Ascending aorta (tissue), 2 donors: ENCODE measurements around the gene C7. TPM values are rescaled to one million over a fixed set of nuclear protein-coding genes. Genes with fewer than 3 reads are reported as not detected.

Source experiments
- DNase-seq, 2 donors: peaks; one replicate each; pipeline ENCODE4 v3.0.0-alpha.2; 2019; ENCODE audit warnings: low spot score in 2 of 2
- H3K27ac ChIP-seq, 2 donors: fragments of 200-600 bp; sonication (generic); one replicate each; pipeline ENCODE4 v1.5.1; 2016 to 2017; ENCODE audit warnings: mild to moderate bottlenecking in 1 of 2
- H3K27me3 ChIP-seq: fragments of 200-600 bp; sonication (generic); one replicate; pipeline ENCODE4 v1.5.1; 2017
- H3K36me3 ChIP-seq, 2 donors: fragments of 200-600 bp; sonication (generic); one replicate each; pipeline ENCODE4 v1.5.1; 2016
- H3K4me1 ChIP-seq, 2 donors: fragments of 200-600 bp; sonication (generic); one replicate each; pipeline ENCODE4 v1.5.1; 2016 to 2017; ENCODE audit warnings: mild to moderate bottlenecking in 1 of 2
- H3K4me3 ChIP-seq, 2 donors: fragments of 200-600 bp; sonication (generic); one replicate each; pipeline ENCODE4 v1.5.1; 2016 to 2017; ENCODE audit warnings: mild to moderate bottlenecking in 1 of 2
- H3K9me3 ChIP-seq, 2 donors: fragments of 200-600 bp; sonication (generic); one replicate each; pipeline ENCODE4 v1.5.1; 2016
- intact Hi-C: fragments of 100-400 bp; cut with DNase I; formaldehyde crosslinking; loops from one replicate; pipeline ENCODE4 v1.15.1; 2023
- total RNA-seq: library from RNA; depleted of rRNA; stranded (reverse); fragments of >200 nt; gene quantifications from one replicate; pipeline ENCODE4 v1.1.0, GENCODE V29; 2016
- TF ChIP-seq, protein P1 (sequence below), 3 experiments: fragments of 200-600 bp in 2 of 3; fragments of 450-650 bp in 1 of 3; sonication (generic) in 2 of 3; IDR thresholded peaks; one replicate each; pipeline ENCODE4 v1.5.1; 2016 to 2019; ENCODE audit warnings: antibody characterized with exemption in 3 of 3, mild to moderate bottlenecking in 1 of 3, moderate library complexity in 1 of 3

C7 gene
- total RNA-seq, 1 donor from 2014 or later = 179 TPM

DNA sequence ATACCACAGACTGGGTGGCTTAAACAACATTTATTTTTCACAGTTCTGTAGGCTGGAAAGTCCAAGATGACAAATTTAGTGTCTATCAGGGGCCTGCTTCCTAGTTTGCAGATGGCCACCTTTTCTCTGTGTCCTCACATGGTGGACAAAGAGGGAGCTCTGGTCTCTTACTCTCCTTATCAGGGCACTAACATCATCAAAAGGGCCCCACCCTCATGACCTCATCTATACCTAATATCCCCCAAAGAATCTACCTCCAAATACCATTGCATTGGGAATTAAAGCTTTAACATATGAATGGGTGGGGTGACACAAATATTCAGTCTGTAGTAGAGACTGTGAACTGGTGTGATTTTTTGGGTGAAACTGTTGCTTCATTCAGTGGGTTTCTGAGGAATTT, 78.1 kb downstream of the C7 start:
- Histone ChIP-seq H3K9me3 (peaks cover 0 to 4% of the 10 kb centered on the region in 2 donors), H3K4me1 (peaks cover 0 to 17% of the 10 kb centered on the region in 2 donors), H3K27me3 (no peaks in the 10 kb centered on the region), H3K4me3 (no peak overlapping the region), H3K27ac (no peak overlapping the region), H3K36me3 (no peaks in the 10 kb centered on the region)
- TF ChIP-seq, protein P1, sequence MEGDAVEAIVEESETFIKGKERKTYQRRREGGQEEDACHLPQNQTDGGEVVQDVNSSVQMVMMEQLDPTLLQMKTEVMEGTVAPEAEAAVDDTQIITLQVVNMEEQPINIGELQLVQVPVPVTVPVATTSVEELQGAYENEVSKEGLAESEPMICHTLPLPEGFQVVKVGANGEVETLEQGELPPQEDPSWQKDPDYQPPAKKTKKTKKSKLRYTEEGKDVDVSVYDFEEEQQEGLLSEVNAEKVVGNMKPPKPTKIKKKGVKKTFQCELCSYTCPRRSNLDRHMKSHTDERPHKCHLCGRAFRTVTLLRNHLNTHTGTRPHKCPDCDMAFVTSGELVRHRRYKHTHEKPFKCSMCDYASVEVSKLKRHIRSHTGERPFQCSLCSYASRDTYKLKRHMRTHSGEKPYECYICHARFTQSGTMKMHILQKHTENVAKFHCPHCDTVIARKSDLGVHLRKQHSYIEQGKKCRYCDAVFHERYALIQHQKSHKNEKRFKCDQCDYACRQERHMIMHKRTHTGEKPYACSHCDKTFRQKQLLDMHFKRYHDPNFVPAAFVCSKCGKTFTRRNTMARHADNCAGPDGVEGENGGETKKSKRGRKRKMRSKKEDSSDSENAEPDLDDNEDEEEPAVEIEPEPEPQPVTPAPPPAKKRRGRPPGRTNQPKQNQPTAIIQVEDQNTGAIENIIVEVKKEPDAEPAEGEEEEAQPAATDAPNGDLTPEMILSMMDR (IDR thresholded peaks at IDR 0.05) = no peak
- intact Hi-C loops = no loop called here
- DNase-seq = no peak

DNA sequence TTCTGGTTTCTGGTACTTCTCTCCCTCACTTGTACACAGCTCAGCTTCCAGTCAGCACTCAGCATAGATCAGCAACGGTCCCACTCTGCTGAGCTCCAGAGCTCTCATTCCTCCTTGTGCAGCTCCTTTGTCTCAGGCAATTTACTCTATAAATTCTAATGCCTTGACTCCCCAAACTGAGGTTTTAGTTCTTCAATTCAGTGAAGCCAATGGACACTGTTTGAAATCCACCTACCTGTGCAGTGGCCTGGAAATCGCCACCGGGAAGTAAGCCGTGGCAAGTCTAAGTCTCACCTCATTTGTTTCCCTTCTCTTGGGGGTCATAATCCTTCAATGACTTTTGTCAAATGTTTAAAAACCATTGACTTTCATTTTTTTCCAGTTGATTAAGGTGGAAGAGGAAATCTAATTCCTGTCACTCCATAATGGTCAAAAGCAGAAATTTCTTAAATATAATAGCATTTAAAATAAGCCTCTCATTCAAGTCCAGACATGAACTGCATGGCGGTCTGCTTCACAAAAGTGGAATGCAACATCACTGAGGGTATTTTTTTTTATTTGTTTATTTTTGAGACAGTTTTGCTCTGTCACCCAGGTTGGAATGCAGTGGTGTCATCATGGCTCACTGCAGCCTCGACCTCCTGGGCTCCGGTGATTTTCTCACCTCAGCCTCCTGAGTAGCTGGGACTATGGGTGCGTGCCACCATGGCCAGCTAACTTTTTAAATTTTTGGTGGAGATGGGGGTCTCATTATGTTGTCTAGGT, 79.6 kb downstream of the C7 start:
- Histone ChIP-seq H3K4me1 (peaks cover 0 to 19% of the 10 kb centered on the region in 2 donors), H3K36me3 (no peaks in the 10 kb centered on the region), H3K27me3 (no peaks in the 10 kb centered on the region), H3K9me3 (peaks cover 0 to 4% of the 10 kb centered on the region in 2 donors), H3K4me3 (no peak overlapping the region), H3K27ac (no peak overlapping the region)
- no peak for DNase-seq
- TF ChIP-seq, protein P1 (IDR thresholded peaks at IDR 0.05) = no peak
- intact Hi-C loops = no loop called here

DNA sequence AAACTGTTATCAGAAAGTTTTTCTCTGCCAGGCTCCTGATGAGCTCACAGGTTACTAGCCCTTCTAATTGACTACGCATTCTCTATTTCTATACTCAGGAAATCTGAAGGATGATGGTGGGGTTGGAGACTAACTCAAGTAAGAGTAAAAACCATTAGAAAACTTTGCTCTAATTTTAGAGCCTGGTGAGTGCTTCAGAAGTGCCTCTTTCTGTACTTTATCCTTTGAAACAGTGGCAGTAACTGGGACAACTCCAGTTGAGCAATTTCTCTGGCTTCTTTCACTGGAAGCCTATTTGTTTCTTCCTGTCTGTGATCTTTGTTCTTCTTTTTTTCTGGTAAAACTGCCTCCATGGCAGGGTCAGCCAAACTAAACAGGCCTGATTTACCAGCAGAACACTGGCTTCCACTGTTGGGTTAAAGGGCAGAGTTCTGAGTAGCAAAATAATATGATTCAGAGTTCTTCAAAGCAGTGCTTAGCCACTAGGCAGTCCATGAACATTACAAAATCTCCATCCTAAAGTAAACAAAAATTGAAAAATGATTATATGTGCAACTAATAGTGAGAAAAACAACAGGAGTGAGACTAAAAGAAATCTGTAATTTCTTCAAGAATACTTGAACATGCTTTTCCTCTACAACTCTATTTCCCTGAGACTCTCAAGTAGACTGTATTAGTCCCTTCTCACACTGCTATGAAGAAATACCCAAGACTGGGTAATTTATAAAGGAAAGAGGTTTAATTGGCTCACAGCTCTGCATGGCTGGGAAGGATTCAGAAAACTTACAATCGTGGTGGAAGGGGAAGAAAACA, 82.1 kb downstream of the C7 start:
- Histone ChIP-seq H3K27ac (peak overlapping the region; percentile 66 to 80), H3K4me3 (no peak overlapping the region), H3K9me3 (peaks cover 0 to 4% of the 10 kb centered on the region in 2 donors), H3K27me3 (no peaks in the 10 kb centered on the region), H3K4me1 (peaks cover 0 to 19% of the 10 kb centered on the region in 2 donors), H3K36me3 (no peaks in the 10 kb centered on the region)
- intact Hi-C loops = loop anchor here (2.0 kb wide), 1 partner anchor 201 kb away; no protein-coding TSS in a partner anchor
- TF ChIP-seq, protein P1 (IDR thresholded peaks at IDR 0.05) = no peak
- peak in 1 of 2 donors; percentile 88 for DNase-seq

DNA sequence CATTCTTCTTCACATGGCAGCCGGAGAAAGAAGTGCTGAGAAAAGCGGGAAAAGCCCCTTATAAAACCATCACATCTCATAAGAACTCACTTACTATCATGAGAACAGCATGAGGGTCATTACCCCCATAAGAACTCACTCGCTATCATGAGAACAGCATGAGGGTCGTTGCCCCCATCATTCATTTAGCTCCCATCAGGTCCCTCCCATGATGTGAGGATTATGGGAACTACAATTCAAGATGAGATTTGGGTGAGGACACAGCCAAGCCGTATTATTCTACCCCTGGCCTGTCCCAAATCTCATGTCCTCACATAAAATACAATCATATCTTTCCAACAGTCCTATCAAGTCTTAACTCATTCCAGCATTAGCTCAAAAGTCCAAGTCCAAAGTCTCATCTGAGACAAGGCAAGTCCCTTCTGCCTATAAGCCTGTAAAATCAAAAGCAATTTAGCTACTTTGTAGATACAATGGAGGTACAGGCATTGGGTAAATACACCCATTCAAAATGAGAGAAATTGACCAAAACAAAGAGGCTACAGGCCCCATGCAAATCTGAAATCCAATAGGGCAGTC, 82.8 kb downstream of the C7 start:
- Histone ChIP-seq H3K9me3 (peaks cover 0 to 1% of the 10 kb centered on the region in 2 donors), H3K27me3 (no peaks in the 10 kb centered on the region), H3K27ac (peak overlapping the region; percentile 66 to 80), H3K36me3 (no peaks in the 10 kb centered on the region), H3K4me3 (no peak overlapping the region), H3K4me1 (peaks cover 0 to 19% of the 10 kb centered on the region in 2 donors)
- intact Hi-C loops = loop anchor here (2.0 kb wide), 1 partner anchor 201 kb away; no protein-coding TSS in a partner anchor
- DNase-seq = no peak
- TF ChIP-seq, protein P1 (IDR thresholded peaks at IDR 0.05) = no peak

DNA sequence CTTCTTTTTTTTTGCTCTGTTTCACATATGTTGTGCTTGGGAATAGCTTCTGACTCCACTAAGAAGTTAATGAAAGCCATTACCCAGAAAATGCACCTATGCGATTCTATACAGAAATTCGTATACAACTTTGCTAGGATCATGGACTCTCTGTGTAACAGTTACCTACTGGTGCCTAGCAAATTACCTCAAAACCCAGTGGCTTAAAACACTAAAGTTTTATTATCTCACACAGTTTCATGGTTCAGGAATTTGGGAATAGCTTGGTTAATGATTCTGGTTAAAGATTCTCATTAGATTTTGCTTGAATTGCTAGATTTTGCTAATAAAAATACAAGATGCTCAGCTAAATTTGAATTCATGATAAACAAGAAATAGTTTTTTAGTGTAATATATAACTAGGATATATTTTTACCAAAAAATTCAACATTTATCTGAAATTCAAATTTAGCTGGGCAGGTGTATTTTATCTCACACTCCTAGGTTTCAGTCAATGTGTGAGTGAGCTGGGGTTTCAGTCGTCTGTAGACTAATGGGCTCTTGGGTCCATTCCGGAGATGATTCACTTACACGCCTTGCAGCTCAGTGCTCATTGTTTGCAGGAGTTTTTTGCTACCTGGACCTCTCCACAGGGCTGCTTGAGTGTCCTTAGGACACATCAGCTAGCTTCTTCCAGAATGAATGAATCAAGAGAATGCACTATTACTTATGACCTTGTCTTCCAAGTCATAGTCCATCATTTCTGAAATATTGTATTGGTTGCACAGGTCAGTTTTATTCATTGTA, 86.7 kb downstream of the C7 start:
- Histone ChIP-seq H3K27me3 (no peaks in the 10 kb centered on the region), H3K4me1 (peaks cover 0 to 10% of the 10 kb centered on the region in 2 donors), H3K4me3 (no peak overlapping the region), H3K36me3 (no peaks in the 10 kb centered on the region), H3K9me3 (no peaks in the 10 kb centered on the region), H3K27ac (no peak overlapping the region)
- no peak for DNase-seq
- TF ChIP-seq, protein P1 (IDR thresholded peaks at IDR 0.05) = no peak
- intact Hi-C loops = no loop called here
